Measurements from ENCODE around the gene PTPRM. TPM values are rescaled to one million over a fixed set of nuclear protein-coding genes. Genes with fewer than 3 reads are reported as not detected.

Gene PTPRM
- polyA plus RNA-seq, 2 of the 4 experiments (the other 2 are of a cell fraction), result 44.5 to 199 TPM

- TF ChIP-seq CTCF (IDR thresholded peaks at IDR 0.05), result no peak
- no peak for TF ChIP-seq REST (IDR thresholded peaks at IDR 0.05)
- no peak for TF ChIP-seq JUN (IDR thresholded peaks at IDR 0.05)
- TF ChIP-seq ZNF302 (CRISPR knock-in tag; IDR thresholded peaks at IDR 0.05), result no peak
- no peak for TF ChIP-seq HOXB13 (CRISPR knock-in tag; IDR thresholded peaks at IDR 0.05; ENCODE audit: low read depth)
- TF ChIP-seq RNF2 (IDR thresholded peaks at IDR 0.05; ENCODE audit: borderline replicate concordance, low read depth), result no peak
- no peak for TF ChIP-seq RAD21 (conservative IDR thresholded peaks at IDR 0.05 in 1 of 2, IDR thresholded peaks at IDR 0.05 in 1 of 2)
Measured at GRCh38 chr18:7772951-7773350, 205.8 kb downstream of the PTPRM start (continued).

GRCh38 chr18:7775128-7775527 is 208.0 kb downstream of the PTPRM start:
- Histone ChIP-seq H3K4me1 (peaks cover 17% of the 10 kb centered on the region), H3K27ac (no peak overlapping the region), H3K4me3 (no peak overlapping the region), H3K4me2 (no peak overlapping the region), H3K9me3 (no peaks in the 10 kb centered on the region)
- TF ChIP-seq POLR2AphosphoS2 (conservative IDR thresholded peaks at IDR 0.05; ENCODE audit: low read length), result no peak
- TF ChIP-seq HES2 (IDR thresholded peaks at IDR 0.05), result no peak
- no peak for TF ChIP-seq E2F6 (IDR thresholded peaks at IDR 0.05; ENCODE audit: borderline replicate concordance, low read depth)
- no peak for TF ChIP-seq ELK1 (IDR thresholded peaks at IDR 0.05; ENCODE audit: low read depth, low read length)
- TF ChIP-seq RAD21 (conservative IDR thresholded peaks at IDR 0.05 in 1 of 2, IDR thresholded peaks at IDR 0.05 in 1 of 2), result no peak
- no peak for TF ChIP-seq KDM1A (IDR thresholded peaks at IDR 0.05; ENCODE audit: low read depth)
- TF ChIP-seq EHF (CRISPR knock-in tag; IDR thresholded peaks at IDR 0.05), result no peak
- TF ChIP-seq CHD2 (IDR thresholded peaks at IDR 0.05; ENCODE audit: low read length, partially characterized antibody), result no peak
- TF ChIP-seq ESRRA (IDR thresholded peaks at IDR 0.05; ENCODE audit: borderline replicate concordance, low read length), result no peak
- no peak for TF ChIP-seq HOXB5 (CRISPR knock-in tag; IDR thresholded peaks at IDR 0.05)
- TF ChIP-seq ZC3H11A (IDR thresholded peaks at IDR 0.05), result no peak
- TF ChIP-seq MAZ (IDR thresholded peaks at IDR 0.05; ENCODE audit: borderline replicate concordance, low read depth, low read length), result no peak
- no peak for TF ChIP-seq EHMT2 (IDR thresholded peaks at IDR 0.05; ENCODE audit: low read depth)
- ATAC-seq (no peak), FAIRE-seq (no peak), DNase-seq (ENCODE audit: low read depth in 1 of 2, low spot score in 1 of 2) (no peak)
- CTCF ChIA-PET, result interaction anchor here (1.7 kb wide), 1 partner anchor 15 kb away, joined by 7 read pairs; no protein-coding TSS in a partner anchor
- POLR2A ChIA-PET, result no interaction called here
- WGBS (ENCODE audit: missing lambda C conversion rate), result 97% methylated on average over 4 of the region's 4 CpGs
